BE2C (cell line): ENCODE measurements around the gene EXOC4.

Experiments
- DNase-seq: peaks from one replicate; pipeline ENCODE4 v3.0.0-alpha.2; 2020
- H3K27me3 ChIP-seq: fragments of 250-450 bp; sonication (Bioruptor Pico); 2 replicates; pipeline ENCODE4 v1.5.1; 2020; ENCODE audit warnings: mild to moderate bottlenecking
- H3K36me3 ChIP-seq: fragments of 250-450 bp; sonication (Bioruptor Pico); 2 replicates; pipeline ENCODE4 v1.5.1; 2020; ENCODE audit warnings: mild to moderate bottlenecking
- H3K4me1 ChIP-seq: fragments of 250-450 bp; sonication (Bioruptor Pico); 2 replicates; pipeline ENCODE4 v1.5.1; 2020
- H3K4me3 ChIP-seq: 2 replicates; pipeline ENCODE4 v1.5.1; 2011; ENCODE audit warnings: low read depth, low read length
- H3K9me3 ChIP-seq: fragments of 250-450 bp; sonication (Bioruptor Pico); 2 replicates; pipeline ENCODE4 v1.5.1; 2020
- TF ChIP-seq, protein P1 (sequence below): IDR thresholded peaks from 2 replicates; pipeline ENCODE4 v1.5.1; 2012; ENCODE audit warnings: mild to moderate bottlenecking, low read depth, low read length

Gene EXOC4

GRCh38 chr7:133543657-133544056, 290.8 kb downstream of the EXOC4 start:
- Histone ChIP-seq H3K4me3 (no peak overlapping the region), H3K36me3 (no peaks in the 10 kb centered on the region), H3K27me3 (no peaks in the 10 kb centered on the region), H3K9me3 (no peaks in the 10 kb centered on the region), H3K4me1 (peaks cover 16% of the 10 kb centered on the region)
- DNase-seq, result no peak
- TF ChIP-seq, protein P1, sequence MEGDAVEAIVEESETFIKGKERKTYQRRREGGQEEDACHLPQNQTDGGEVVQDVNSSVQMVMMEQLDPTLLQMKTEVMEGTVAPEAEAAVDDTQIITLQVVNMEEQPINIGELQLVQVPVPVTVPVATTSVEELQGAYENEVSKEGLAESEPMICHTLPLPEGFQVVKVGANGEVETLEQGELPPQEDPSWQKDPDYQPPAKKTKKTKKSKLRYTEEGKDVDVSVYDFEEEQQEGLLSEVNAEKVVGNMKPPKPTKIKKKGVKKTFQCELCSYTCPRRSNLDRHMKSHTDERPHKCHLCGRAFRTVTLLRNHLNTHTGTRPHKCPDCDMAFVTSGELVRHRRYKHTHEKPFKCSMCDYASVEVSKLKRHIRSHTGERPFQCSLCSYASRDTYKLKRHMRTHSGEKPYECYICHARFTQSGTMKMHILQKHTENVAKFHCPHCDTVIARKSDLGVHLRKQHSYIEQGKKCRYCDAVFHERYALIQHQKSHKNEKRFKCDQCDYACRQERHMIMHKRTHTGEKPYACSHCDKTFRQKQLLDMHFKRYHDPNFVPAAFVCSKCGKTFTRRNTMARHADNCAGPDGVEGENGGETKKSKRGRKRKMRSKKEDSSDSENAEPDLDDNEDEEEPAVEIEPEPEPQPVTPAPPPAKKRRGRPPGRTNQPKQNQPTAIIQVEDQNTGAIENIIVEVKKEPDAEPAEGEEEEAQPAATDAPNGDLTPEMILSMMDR, result no peak

GRCh38 chr7:133545618-133546017, 292.7 kb downstream of the EXOC4 start:
- TF ChIP-seq, protein P1, result no peak
- Histone ChIP-seq H3K27me3 (no peaks in the 10 kb centered on the region), H3K4me3 (no peak overlapping the region), H3K4me1 (peaks cover 16% of the 10 kb centered on the region), H3K9me3 (no peaks in the 10 kb centered on the region), H3K36me3 (no peaks in the 10 kb centered on the region)
- DNase-seq, result no peak

DNA sequence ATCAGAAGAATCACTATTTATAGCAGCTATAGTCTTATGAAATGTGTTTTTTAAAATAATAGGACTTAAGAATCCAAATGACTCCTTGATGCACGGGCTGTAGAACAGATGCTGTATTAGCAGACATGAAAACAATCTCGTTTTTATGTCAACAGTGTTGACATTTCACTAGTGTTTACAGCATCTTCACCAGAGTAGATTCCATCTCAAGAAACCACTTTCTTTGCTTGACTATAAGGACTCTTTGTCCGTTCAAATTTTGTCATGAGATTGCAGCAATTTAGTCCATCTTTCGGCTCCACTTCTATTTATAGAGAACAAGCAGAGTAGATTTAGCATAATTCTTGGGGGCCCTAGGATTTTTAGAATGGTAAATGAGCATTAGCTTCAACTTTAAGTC, 295.1 kb downstream of the EXOC4 start:
- TF ChIP-seq, protein P1, result no peak
- Histone ChIP-seq H3K9me3 (no peaks in the 10 kb centered on the region), H3K36me3 (no peaks in the 10 kb centered on the region), H3K4me3 (no peak overlapping the region), H3K27me3 (no peaks in the 10 kb centered on the region), H3K4me1 (peaks cover 15% of the 10 kb centered on the region)
- no peak for DNase-seq

DNA sequence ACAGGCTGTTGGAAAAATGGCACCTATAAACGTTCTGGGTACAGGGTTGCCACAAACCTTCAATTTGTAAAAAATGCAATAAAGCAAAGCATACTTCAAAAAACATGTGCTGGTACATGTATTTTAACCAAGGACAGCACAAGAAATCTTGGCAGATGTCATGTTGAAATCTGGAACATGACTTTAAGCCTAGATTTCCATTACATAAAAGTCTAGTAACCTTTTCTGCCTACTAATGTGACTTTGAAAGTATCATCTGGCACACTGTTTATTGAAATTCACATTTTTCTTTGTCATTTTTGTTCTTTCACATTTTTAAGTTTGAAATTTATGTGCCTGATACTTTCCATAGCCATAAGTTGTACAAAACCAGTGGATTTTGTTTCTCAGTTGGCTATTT, 296.8 kb downstream of the EXOC4 start:
- H3K9me3 ChIP-seq, result no peaks in the 10 kb centered on the region
- H3K4me1 ChIP-seq, result peaks cover 10% of the 10 kb centered on the region
- H3K27me3 ChIP-seq, result no peaks in the 10 kb centered on the region
- no peak for DNase-seq
- TF ChIP-seq, protein P1, result no peak
- no peaks in the 10 kb centered on the region for H3K36me3 ChIP-seq
- no peak overlapping the region for H3K4me3 ChIP-seq

- no peaks in the 10 kb centered on the region for H3K27me3 ChIP-seq
- H3K9me3 ChIP-seq, result no peaks in the 10 kb centered on the region
- no peaks in the 10 kb centered on the region for H3K36me3 ChIP-seq
- DNase-seq, result no peak
- no peak overlapping the region for H3K4me3 ChIP-seq
- H3K4me1 ChIP-seq, result peaks cover 14% of the 10 kb centered on the region
- TF ChIP-seq, protein P1, result no peak
These were observed 297.3 kb downstream of the EXOC4 start for GRCh38 chr7:133550145-133550544.

DNA sequence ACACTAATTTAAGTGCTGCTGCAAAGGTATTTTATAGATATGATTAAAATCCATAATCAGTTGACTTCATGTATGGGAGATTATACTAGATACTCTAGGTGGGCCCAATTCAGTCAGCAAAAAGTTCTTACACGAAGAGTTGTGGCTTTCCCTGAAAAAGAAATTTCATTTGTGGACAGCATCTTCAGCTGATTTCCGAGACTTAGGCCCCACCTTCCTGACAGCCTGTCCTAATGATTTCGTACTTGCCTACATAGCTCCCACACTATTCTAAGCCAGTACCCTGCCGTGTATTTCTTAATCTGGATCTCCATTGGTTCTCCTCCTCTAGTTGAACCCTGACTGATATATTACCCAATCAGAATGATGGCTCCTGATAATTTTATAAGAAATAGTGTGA, 297.9 kb downstream of the EXOC4 start:
- no peak overlapping the region for H3K4me3 ChIP-seq
- no peaks in the 10 kb centered on the region for H3K27me3 ChIP-seq
- no peak for DNase-seq
- no peaks in the 10 kb centered on the region for H3K9me3 ChIP-seq
- H3K36me3 ChIP-seq, result no peaks in the 10 kb centered on the region
- H3K4me1 ChIP-seq, result peaks cover 17% of the 10 kb centered on the region
- TF ChIP-seq, protein P1, result no peak
